SU-DHL-6 (cell line): ENCODE measurements around the gene SMAP1.

Experiments
- EZH2phosphoT487 ChIP-seq: fragments of 200-600 bp; sonication (generic), shearing (Covaris generic); conservative IDR thresholded peaks from 2 replicates; pipeline ENCODE4 v1.6.1; 2018; ENCODE audit warnings: mild to moderate bottlenecking, antibody characterized with exemption, low read length, moderate library complexity, mixed read lengths
- TF ChIP-seq, protein P1 (sequence below): fragments of 200-600 bp; sonication (generic); IDR thresholded peaks from one replicate; pipeline ENCODE4 v1.5.1; 2017; ENCODE audit warnings: antibody characterized with exemption, mild to moderate bottlenecking, low read length, moderate library complexity; ENCODE audit not compliant: insufficient read depth, poor library complexity, severe bottlenecking

DNA sequence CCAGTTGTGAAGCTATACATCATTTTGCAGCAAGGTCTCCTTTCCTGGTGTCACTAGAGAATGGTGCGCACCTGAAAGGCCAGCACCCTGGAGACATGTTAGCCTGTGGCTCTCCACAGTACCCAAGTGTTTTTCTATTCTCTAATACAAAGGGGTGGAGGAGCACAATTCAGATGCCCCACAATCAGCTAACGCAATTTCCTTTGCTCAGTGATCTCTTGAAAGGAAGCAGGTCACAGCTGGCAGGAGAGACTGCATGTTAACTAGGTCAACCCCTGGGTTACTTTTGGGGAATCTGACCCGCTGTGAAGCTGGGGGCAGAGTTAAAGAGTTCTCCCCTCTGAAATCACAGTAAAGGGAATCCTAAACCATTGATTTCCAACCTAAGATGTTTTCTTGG is 196.7 kb downstream of the SMAP1 start:
- TF ChIP-seq, protein P1, sequence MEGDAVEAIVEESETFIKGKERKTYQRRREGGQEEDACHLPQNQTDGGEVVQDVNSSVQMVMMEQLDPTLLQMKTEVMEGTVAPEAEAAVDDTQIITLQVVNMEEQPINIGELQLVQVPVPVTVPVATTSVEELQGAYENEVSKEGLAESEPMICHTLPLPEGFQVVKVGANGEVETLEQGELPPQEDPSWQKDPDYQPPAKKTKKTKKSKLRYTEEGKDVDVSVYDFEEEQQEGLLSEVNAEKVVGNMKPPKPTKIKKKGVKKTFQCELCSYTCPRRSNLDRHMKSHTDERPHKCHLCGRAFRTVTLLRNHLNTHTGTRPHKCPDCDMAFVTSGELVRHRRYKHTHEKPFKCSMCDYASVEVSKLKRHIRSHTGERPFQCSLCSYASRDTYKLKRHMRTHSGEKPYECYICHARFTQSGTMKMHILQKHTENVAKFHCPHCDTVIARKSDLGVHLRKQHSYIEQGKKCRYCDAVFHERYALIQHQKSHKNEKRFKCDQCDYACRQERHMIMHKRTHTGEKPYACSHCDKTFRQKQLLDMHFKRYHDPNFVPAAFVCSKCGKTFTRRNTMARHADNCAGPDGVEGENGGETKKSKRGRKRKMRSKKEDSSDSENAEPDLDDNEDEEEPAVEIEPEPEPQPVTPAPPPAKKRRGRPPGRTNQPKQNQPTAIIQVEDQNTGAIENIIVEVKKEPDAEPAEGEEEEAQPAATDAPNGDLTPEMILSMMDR, result no peak
- TF ChIP-seq EZH2phosphoT487, result no peak
